HepG2 (cell line): ENCODE data around the gene FOXL3. TPM values are rescaled to one million over a fixed set of nuclear protein-coding genes. Genes with fewer than 3 reads are reported as not detected.

Experiments
- ATAC-seq: fragments of 200-7000 bp; cut with Tn5 transposase; 3 replicates; pipeline ENCODE4 v1.9.1; 2020; ENCODE audit warnings: mild to moderate bottlenecking, moderate library complexity
- BruUV-seq: library from RNA; stranded (reverse); fragments of 400-500 nt; replicated peaks from 2 replicates; lab custom pipeline; 2021; lab: Mats Ljungman, UMichigan
- CTCF ChIA-PET: fragments of 300-600 bp; formaldehyde crosslinking; extraction: SDS; loops from one replicate; lab custom pipeline; 2021; ENCODE audit warnings: low total read pairs, inconsistent platforms, low intra/inter-chr PET ratio; lab: Yijun Ruan, JAX
- POLR2A ChIA-PET: fragments of 350-600 bp; sonication (Branson Sonifier 250); formaldehyde crosslinking; loops from one replicate; lab custom pipeline; 2020; ENCODE audit warnings: antibody characterized with exemption, inconsistent platforms; lab: Yijun Ruan, JAX
- DNase-seq: peaks from one replicate; pipeline ENCODE4 v3.0.0-alpha.2; 2015; ENCODE audit warnings: low spot score
- FAIRE-seq: peaks from 3 replicates; lab custom pipeline; 2011; peaks lifted over from hg19 to GRCh38; lab: Jason Lieb, UNC
- H2AFZ ChIP-seq: one replicate; pipeline ENCODE4 v1.6.1; 2011; ENCODE audit warnings: low read length, inconsistent platforms
- H3K27ac ChIP-seq: fragments of 300-600 bp; 3 replicates; pipeline ENCODE4 v1.8.0; 2011; ENCODE audit warnings: mixed run types, mild to moderate bottlenecking, mixed read lengths, low read length, inconsistent platforms; ENCODE audit not compliant: insufficient read depth; ENCODE audit errors: extremely low read length
- H3K27me3 ChIP-seq, 2 experiments: fragments of 200-600 bp in 1 of 2; 2 replicates in 1 of 2; 3 replicates in 1 of 2; pipeline versions ENCODE4 v1.6.0 to v1.8.0; 2011; ENCODE audit warnings: low read length in 2 of 2, mild to moderate bottlenecking in 2 of 2, moderate library complexity in 2 of 2, inconsistent platforms in 1 of 2; ENCODE audit not compliant: insufficient read depth in 2 of 2, control insufficient read depth in 1 of 2
- H3K36me3 ChIP-seq, 2 experiments: fragments of 200-600 bp in 1 of 2; replicated peaks in 1 of 2; 2 replicates in 1 of 2; 3 replicates in 1 of 2; pipeline versions ENCODE4 v1.5.1 to v1.8.0; 2011; ENCODE audit warnings: low read length in 2 of 2, inconsistent platforms in 1 of 2; ENCODE audit not compliant: insufficient read depth in 2 of 2, control insufficient read depth in 1 of 2
- H3K4me1 ChIP-seq: 2 replicates; pipeline ENCODE4 v1.5.1; 2012; ENCODE audit warnings: low read length, inconsistent platforms; ENCODE audit not compliant: insufficient read depth
- H3K4me2 ChIP-seq: 2 replicates; pipeline ENCODE4 v1.6.0; 2011; ENCODE audit warnings: low read depth, low read length, inconsistent platforms
- H3K4me3 ChIP-seq, 3 experiments: fragments of 200-600 bp in 1 of 3; sonication (generic), shearing (Covaris generic) in 1 of 3; replicated peaks in 1 of 3; 2 replicates each; pipeline ENCODE4 v1.5.1; 2011 to 2016; ENCODE audit warnings: low read length in 3 of 3, inconsistent platforms in 2 of 3, low read depth in 2 of 3, mild to moderate bottlenecking in 2 of 3, control low read depth in 1 of 3, mixed read lengths in 1 of 3; ENCODE audit not compliant: insufficient read depth in 1 of 3
- H3K79me2 ChIP-seq: one replicate; pipeline ENCODE4 v1.6.1; 2011; ENCODE audit warnings: low read length, inconsistent platforms; ENCODE audit not compliant: insufficient read depth
- H3K9ac ChIP-seq: 2 replicates; pipeline ENCODE4 v1.6.0; 2011; ENCODE audit warnings: mild to moderate bottlenecking, low read depth, low read length, inconsistent platforms; ENCODE audit not compliant: insufficient read depth
- H3K9me3 ChIP-seq: 2 replicates; pipeline ENCODE4 v1.5.1; 2012; ENCODE audit warnings: mild to moderate bottlenecking, low read length
- H4K20me1 ChIP-seq: 2 replicates; pipeline ENCODE4 v1.6.0; 2011; ENCODE audit warnings: inconsistent platforms, mild to moderate bottlenecking, low read length, moderate library complexity; ENCODE audit not compliant: insufficient read depth
- HES4 ChIP-seq: sonication (generic); formaldehyde crosslinking; IDR thresholded peaks from 2 replicates; pipeline ENCODE4 v1.9.0; 2021; ENCODE audit warnings: mild to moderate bottlenecking, missing genetic modification reagents, borderline replicate concordance
- PRDM15 ChIP-seq: sonication (generic); formaldehyde crosslinking; IDR thresholded peaks from 2 replicates; pipeline ENCODE4 v1.4.0; 2020; ENCODE audit warnings: missing genetic modification reagents
- SRF ChIP-seq: IDR thresholded peaks from 2 replicates; pipeline ENCODE4 v1.6.1; 2011; ENCODE audit warnings: mild to moderate bottlenecking, low read depth, low read length, moderate library complexity
- TAF1 ChIP-seq: sonication (generic); formaldehyde crosslinking; IDR thresholded peaks from 2 replicates; pipeline ENCODE4 v1.4.0; 2020; ENCODE audit warnings: missing genetic modification reagents
- ZBTB3 ChIP-seq: sonication (generic); formaldehyde crosslinking; IDR thresholded peaks from 2 replicates; pipeline ENCODE4 v1.4.0; 2020; ENCODE audit warnings: low read depth, mild to moderate bottlenecking, moderate library complexity, missing genetic modification reagents, borderline replicate concordance
- ZKSCAN8 ChIP-seq: IDR thresholded peaks from 2 replicates; pipeline ENCODE4 v1.6.1; 2016; ENCODE audit warnings: borderline replicate concordance, missing genetic modification reagents, missing compliant biosample characterization
- ZNF264 ChIP-seq: sonication (generic); formaldehyde crosslinking; IDR thresholded peaks from 2 replicates; pipeline ENCODE4 v1.4.0; 2020; ENCODE audit warnings: missing genetic modification reagents
- ZNF333 ChIP-seq: sonication (generic); formaldehyde crosslinking; IDR thresholded peaks from 2 replicates; pipeline ENCODE4 v1.4.0; 2020; ENCODE audit warnings: mild to moderate bottlenecking, missing genetic modification reagents, borderline replicate concordance
- ZNF382 ChIP-seq: sonication (generic); formaldehyde crosslinking; IDR thresholded peaks from 2 replicates; pipeline ENCODE4 v1.5.0; 2020; ENCODE audit warnings: missing genetic modification reagents, mild to moderate bottlenecking, borderline replicate concordance
- ZNF513 ChIP-seq: sonication (generic); formaldehyde crosslinking; conservative IDR thresholded peaks from 2 replicates; pipeline ENCODE4 v1.5.0; 2020; ENCODE audit warnings: missing genetic modification reagents
- ZNF550 ChIP-seq: sonication (generic); formaldehyde crosslinking; IDR thresholded peaks from 2 replicates; pipeline ENCODE4 v1.4.0; 2020; ENCODE audit warnings: mild to moderate bottlenecking, missing genetic modification reagents, borderline replicate concordance
- ZNF629 ChIP-seq: sonication (generic); formaldehyde crosslinking; conservative IDR thresholded peaks from 2 replicates; pipeline ENCODE4 v1.5.0; 2020; ENCODE audit warnings: missing genetic modification reagents
- ZNF746 ChIP-seq: sonication (generic); formaldehyde crosslinking; IDR thresholded peaks from 2 replicates; pipeline ENCODE4 v1.8.0; 2022; ENCODE audit warnings: mild to moderate bottlenecking, missing genetic modification reagents
- ZSCAN22 ChIP-seq: sonication (generic); formaldehyde crosslinking; IDR thresholded peaks from 2 replicates; pipeline ENCODE4 v1.4.0; 2020; ENCODE audit warnings: mild to moderate bottlenecking, missing genetic modification reagents
- WGBS: methylation state at CpG from one replicate; pipeline ENCODE4 v1.1.6; 2017; ENCODE audit warnings: low lambda C conversion rate; 5-methylcytosine and 5-hydroxymethylcytosine counted together
- in situ Hi-C: cut with HindIII; loops from 2 replicates; pipeline ENCODE4 v1.10.0; 2017; ENCODE audit warnings: low pct_unique_long_range_greater_than_20kb; ENCODE audit not compliant: extremely low pct_ligation_motif_present
- intact Hi-C: fragments of 100-400 bp; cut with micrococcal nuclease; formaldehyde crosslinking; loops from one replicate; pipeline ENCODE4 v1.10.0; 2022; ENCODE audit not compliant: unreplicated experiment
- polyA plus RNA-seq, 8 experiments: library from polyadenylated mRNA; depleted of rRNA in 3 of 8; stranded (reverse) in 7 of 8; unstranded in 1 of 8; fragments of >200 nt; fragmentation: Illumina TruSeq in 4 of 8; extraction: Trizol in 4 of 8; gene quantifications; 2 replicates each; pipeline versions ENCODE4 v1.2.1 to v1.2.3, GENCODE V29; 2011 to 2016; ENCODE audit warnings: low read depth in 4 of 8, missing spikeins in 1 of 8, mixed read lengths in 1 of 8; ENCODE audit not compliant: insufficient read depth in 1 of 8
- total RNA-seq, 5 experiments: library from RNA; depleted of rRNA; stranded (reverse); fragments of >200 nt; fragmentation: Illumina TruSeq; extraction: Trizol; gene quantifications; 2 replicates each; pipeline ENCODE4 v1.2.3, GENCODE V29; 2016; ENCODE audit warnings: low read depth in 1 of 5

The FOXL3 gene
- total and polyA plus RNA-seq, 2 of the 13 experiments (the other 11 are each of a cell fraction or from before 2014, with no cell fraction given) = not detected

GRCh38 chr7:279821-280220 lies 10.1 kb upstream of the FOXL3 start:
- ChIA-PET CTCF (no interaction called here), POLR2A (no interaction called here)
- Histone ChIP-seq H3K79me2 (no peaks in the 10 kb centered on the region), H2AFZ (no peak overlapping the region), H3K9ac (no peak overlapping the region), H3K27me3 (peaks cover under 1 to 12% of the 10 kb centered on the region in 2 experiments; a peak in 4 of 5 replicates), H3K4me1 (peaks cover 18% of the 10 kb centered on the region), H3K9me3 (peaks cover 14% of the 10 kb centered on the region), H3K36me3 (no peaks in the 10 kb centered on the region), H3K4me2 (no peak overlapping the region), H3K27ac (no peak overlapping the region), H3K4me3 (no peak overlapping the region), H4K20me1 (no peaks in the 10 kb centered on the region)
- FAIRE-seq = no peak
- BruUV-seq = no TSS peak
- 47% methylated on average over 9 of the region's 10 CpGs for WGBS
- no peak for DNase-seq
- intact Hi-C loops (no loop called here), in situ Hi-C loops (no loop called here)
- no peak for ATAC-seq
- TF ChIP-seq ZNF333 = no peak
- no peak for TF ChIP-seq ZNF629 (CRISPR knock-in tag)
- no peak for TF ChIP-seq SRF
- no peak for TF ChIP-seq ZSCAN22
- no peak for TF ChIP-seq ZNF746 (CRISPR knock-in tag)
- TF ChIP-seq HES4 (CRISPR knock-in tag) = no peak
- TF ChIP-seq ZNF382 (CRISPR knock-in tag) = no peak
- TF ChIP-seq ZNF264 (CRISPR knock-in tag) = no peak
- TF ChIP-seq TAF1 (CRISPR knock-in tag) = no peak

DNA sequence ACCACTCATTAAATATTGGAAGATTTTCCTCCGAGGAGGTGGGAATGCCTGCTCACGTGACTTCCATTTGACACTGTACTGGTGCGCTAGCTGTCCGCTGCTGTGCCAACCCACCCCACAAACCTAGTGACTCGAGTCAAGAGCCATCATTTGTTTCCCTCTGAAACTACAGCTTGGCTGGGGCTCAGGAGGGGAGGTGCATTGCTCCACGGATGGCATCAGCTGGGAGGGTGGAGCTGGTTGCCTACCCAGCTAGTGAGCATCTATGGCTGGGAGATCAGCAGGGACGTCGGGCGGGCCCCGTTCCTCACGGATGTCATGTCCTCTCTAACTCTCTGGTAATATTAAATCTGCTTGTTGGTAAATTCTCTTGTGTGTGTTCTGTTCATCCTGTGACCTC lies 9.5 kb upstream of the FOXL3 start:
- intact Hi-C loops (no loop called here), in situ Hi-C loops (no loop called here)
- H3K4me1 ChIP-seq = peaks cover 24% of the 10 kb centered on the region
- DNase-seq = no peak
- no peak overlapping the region for H3K4me3 ChIP-seq
- 61% methylated on average over 11 of the region's 11 CpGs for WGBS
- no peak overlapping the region for H2AFZ ChIP-seq
- no peak for ATAC-seq
- no peaks in the 10 kb centered on the region for H3K79me2 ChIP-seq
- H4K20me1 ChIP-seq = no peaks in the 10 kb centered on the region
- FAIRE-seq = no peak
- ChIA-PET POLR2A (no interaction called here), CTCF (no interaction called here)
- H3K27ac ChIP-seq = no peak overlapping the region
- no peaks in the 10 kb centered on the region for H3K36me3 ChIP-seq
- BruUV-seq = no TSS peak
- peaks cover 14% of the 10 kb centered on the region for H3K9me3 ChIP-seq
- peaks cover 3 to 18% of the 10 kb centered on the region in 2 experiments for H3K27me3 ChIP-seq
- no peak overlapping the region for H3K4me2 ChIP-seq
- H3K9ac ChIP-seq = no peak overlapping the region
- no peak for TF ChIP-seq PRDM15 (CRISPR knock-in tag)
- no peak for TF ChIP-seq ZBTB3 (CRISPR knock-in tag)
- no peak for TF ChIP-seq ZNF513 (CRISPR knock-in tag)
- no peak for TF ChIP-seq ZNF550
- no peak for TF ChIP-seq ZKSCAN8 (CRISPR knock-in tag)
